Measurements from ENCODE around the gene SYVN1.

DNA sequence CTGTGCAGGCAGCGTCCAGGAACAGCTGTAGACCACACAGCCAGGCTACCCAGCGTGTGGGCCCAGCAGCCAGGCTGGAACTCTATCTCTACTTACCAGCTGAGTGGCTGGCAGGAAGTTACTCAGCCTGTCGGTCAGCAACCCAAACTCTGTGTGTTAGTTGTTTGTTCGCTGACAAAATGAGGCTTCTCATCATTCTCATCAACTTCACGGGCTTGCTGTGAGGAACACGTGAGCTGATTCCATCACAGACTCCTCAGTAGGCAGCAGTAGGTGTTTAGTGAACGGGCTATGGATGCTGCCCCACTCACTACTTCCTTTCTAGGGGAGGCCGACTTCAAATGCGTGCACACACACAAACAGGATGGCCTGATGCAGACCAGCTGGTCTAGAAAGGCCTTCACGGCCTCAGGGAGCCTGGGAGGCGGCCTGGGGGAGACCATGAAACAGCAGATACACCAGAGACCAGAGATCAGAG is 34.9 kb upstream of the SYVN1 start:
- TF ChIP-seq, protein P1, sequence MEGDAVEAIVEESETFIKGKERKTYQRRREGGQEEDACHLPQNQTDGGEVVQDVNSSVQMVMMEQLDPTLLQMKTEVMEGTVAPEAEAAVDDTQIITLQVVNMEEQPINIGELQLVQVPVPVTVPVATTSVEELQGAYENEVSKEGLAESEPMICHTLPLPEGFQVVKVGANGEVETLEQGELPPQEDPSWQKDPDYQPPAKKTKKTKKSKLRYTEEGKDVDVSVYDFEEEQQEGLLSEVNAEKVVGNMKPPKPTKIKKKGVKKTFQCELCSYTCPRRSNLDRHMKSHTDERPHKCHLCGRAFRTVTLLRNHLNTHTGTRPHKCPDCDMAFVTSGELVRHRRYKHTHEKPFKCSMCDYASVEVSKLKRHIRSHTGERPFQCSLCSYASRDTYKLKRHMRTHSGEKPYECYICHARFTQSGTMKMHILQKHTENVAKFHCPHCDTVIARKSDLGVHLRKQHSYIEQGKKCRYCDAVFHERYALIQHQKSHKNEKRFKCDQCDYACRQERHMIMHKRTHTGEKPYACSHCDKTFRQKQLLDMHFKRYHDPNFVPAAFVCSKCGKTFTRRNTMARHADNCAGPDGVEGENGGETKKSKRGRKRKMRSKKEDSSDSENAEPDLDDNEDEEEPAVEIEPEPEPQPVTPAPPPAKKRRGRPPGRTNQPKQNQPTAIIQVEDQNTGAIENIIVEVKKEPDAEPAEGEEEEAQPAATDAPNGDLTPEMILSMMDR (IDR thresholded peaks at IDR 0.05) = no peak
- TF ChIP-seq EZH2 (IDR thresholded peaks at IDR 0.05; ENCODE audit: borderline replicate concordance, insufficient read depth, low read depth, low read length, poor library complexity, severe bottlenecking) = no peak
